HL-60/S4 treated with retinoic acid at 250 ng/mL for 4 days and 3 days (cell line): ENCODE data around the gene TNNT3.
"Not testable (repeated sequence)": the region's sequence is repeated elsewhere in the genome, so short reads cannot be mapped to it uniquely, and the experiment has no call there.

ENCODE experiments used
- in situ Hi-C: fragments of 300-500 bp; cut with MboI; formaldehyde crosslinking; loops from 2 replicates; pipeline ENCODE4 v1.7.0; 2022; ENCODE audit warnings: low sequenced_read_pairs

Gene TNNT3

GRCh38 chr11:1919391-1920127 lies at the start of gene TNNT3:
TSS of gene TNNT3 (plus strand) at chr11:1919703. CDS start at chr11:1922875, 3,172 bp downstream.
- in situ Hi-C loops = no loop called here

- in situ Hi-C loops = no loop called here
Measured at GRCh38 chr11:1870326-1870696, 49.2 kb upstream of the TNNT3 start.

GRCh38 chr11:1870721-1871466 lies 48.6 kb upstream of the TNNT3 start:
- in situ Hi-C loops = no loop called here

GRCh38 chr11:1871531-1871930 lies 48.0 kb upstream of the TNNT3 start:
- in situ Hi-C loops = no loop called here

- in situ Hi-C loops = no loop called here
Measured at GRCh38 chr11:1872267-1872985, 47.1 kb upstream of the TNNT3 start.

GRCh38 chr11:1873048-1873812 lies 46.3 kb upstream of the TNNT3 start:
- in situ Hi-C loops = no loop called here

- in situ Hi-C loops = not testable (repeated sequence)
Measured at GRCh38 chr11:1873813-1874150, 45.7 kb upstream of the TNNT3 start.

- in situ Hi-C loops = not testable (repeated sequence)
Measured at GRCh38 chr11:1874441-1875092, 44.9 kb upstream of the TNNT3 start.

- in situ Hi-C loops = no loop called here
Measured at GRCh38 chr11:1875093-1875850, 44.2 kb upstream of the TNNT3 start.

GRCh38 chr11:1875851-1876301 lies 43.6 kb upstream of the TNNT3 start:
- in situ Hi-C loops = not testable (repeated sequence)

- in situ Hi-C loops = no loop called here
Measured at GRCh38 chr11:1876361-1877063, 43.0 kb upstream of the TNNT3 start.

- in situ Hi-C loops = no loop called here
Measured at GRCh38 chr11:1877211-1878136, 42.0 kb upstream of the TNNT3 start.

- in situ Hi-C loops = no loop called here
Measured at GRCh38 chr11:1878137-1879031, 41.1 kb upstream of the TNNT3 start.

- in situ Hi-C loops = no loop called here
Measured at GRCh38 chr11:1879342-1879940, 40.1 kb upstream of the TNNT3 start.

GRCh38 chr11:1879941-1880720 lies 39.4 kb upstream of the TNNT3 start:
- in situ Hi-C loops = no loop called here
